HG03045 (cell line): ENCODE measurements around the gene ATP1A1.

ENCODE experiments used
- ATAC-seq: cut with Tn5 transposase; IDR thresholded peaks from one replicate; pipeline ENCODE4 v1.9.1; 2021; ENCODE audit warnings: mild to moderate bottlenecking, moderate library complexity; ENCODE audit not compliant: unreplicated experiment

ATP1A1 gene

GRCh38 chr1:116412480-116412798, 39.4 kb downstream of the ATP1A1 start:
- ATAC-seq, result no peak

GRCh38 chr1:116412898-116413297, 39.9 kb downstream of the ATP1A1 start:
- ATAC-seq, result no peak

GRCh38 chr1:116413414-116413813, 40.4 kb downstream of the ATP1A1 start:
- no peak for ATAC-seq

- ATAC-seq, result no peak
Observed at GRCh38 chr1:116414364-116414763, 41.3 kb downstream of the ATP1A1 start.

GRCh38 chr1:116415200-116415698, 42.2 kb downstream of the ATP1A1 start:
- ATAC-seq, result no peak

- ATAC-seq, result no peak
Observed at GRCh38 chr1:116415699-116416533, 42.9 kb downstream of the ATP1A1 start.

- no peak for ATAC-seq
Observed at GRCh38 chr1:116416854-116417513, 43.9 kb downstream of the ATP1A1 start.

- ATAC-seq, result no peak
Observed at GRCh38 chr1:116417678-116418077, 44.6 kb downstream of the ATP1A1 start.

GRCh38 chr1:116418091-116418830, 45.2 kb downstream of the ATP1A1 start:
- peak; percentile 91 for ATAC-seq

- ATAC-seq, result no peak
Observed at GRCh38 chr1:116420417-116421200, 47.6 kb downstream of the ATP1A1 start.

- ATAC-seq, result no peak
Observed at GRCh38 chr1:116424438-116424837, 51.4 kb downstream of the ATP1A1 start.

GRCh38 chr1:116424863-116425262, 51.8 kb downstream of the ATP1A1 start:
- ATAC-seq, result no peak

GRCh38 chr1:116425987-116426386, 52.9 kb downstream of the ATP1A1 start:
- no peak for ATAC-seq

GRCh38 chr1:116426401-116426800, 53.4 kb downstream of the ATP1A1 start:
- no peak for ATAC-seq

- ATAC-seq, result no peak
Observed at GRCh38 chr1:116428576-116428975, 55.5 kb downstream of the ATP1A1 start.

GRCh38 chr1:116429821-116430374, 56.9 kb downstream of the ATP1A1 start:
- no peak for ATAC-seq

GRCh38 chr1:116431870-116432500, 58.9 kb downstream of the ATP1A1 start:
- no peak for ATAC-seq

- no peak for ATAC-seq
Observed at GRCh38 chr1:116432655-116433265, 59.7 kb downstream of the ATP1A1 start.
